Measurements from ENCODE around the gene FCHSD1. TPM values are rescaled to one million over a fixed set of nuclear protein-coding genes. Genes with fewer than 3 reads are reported as not detected.
A peak's percentile ranks its signal among the peaks of the same experiment; 100 is the strongest.

The FCHSD1 gene
- total and polyA plus RNA-seq, 10 of the 15 experiments (the other 5 are each of a cell fraction or from before 2014, with no cell fraction given): 0.97 to 22.8 (median 10.7) TPM

GRCh38 chr5:141605523-141606277 is 45.5 kb downstream of the FCHSD1 start (continued):
- TF ChIP-seq TCF7 (IDR thresholded peaks at IDR 0.05; ENCODE audit: borderline replicate concordance) (no peak), STAT1 (conservative IDR thresholded peaks at IDR 0.05) (no peak), ZZZ3 (IDR thresholded peaks at IDR 0.05; ENCODE audit: control insufficient read depth, insufficient read length, low read depth) (no peak), FOS (IDR thresholded peaks at IDR 0.05; ENCODE audit: borderline replicate concordance, extremely low read depth, insufficient read length) (no peak), SUPT20H (IDR thresholded peaks at IDR 0.05; ENCODE audit: borderline replicate concordance, control insufficient read depth, low read depth, low read length) (no peak), RB1 (IDR thresholded peaks at IDR 0.05; ENCODE audit: borderline replicate concordance) (no peak), WRNIP1 (IDR thresholded peaks at IDR 0.05; ENCODE audit: borderline replicate concordance, low read depth, low read length) (0 out of 2 replicates have a peak, but pooled peaks have one; percentile 30), JUND (IDR thresholded peaks at IDR 0.05; ENCODE audit: low read depth, low read length) (peak; percentile 21; the same call in 1 of the 2 replicates), NBN (IDR thresholded peaks at IDR 0.05) (peak; percentile 85), NFYA (IDR thresholded peaks at IDR 0.05; ENCODE audit: borderline replicate concordance, low read depth, low read length) (no peak), NR2F1 (conservative IDR thresholded peaks at IDR 0.05) (no peak), POLR2AphosphoS5 (IDR thresholded peaks at IDR 0.05; ENCODE audit: low read length) (no peak), KAT2A (conservative IDR thresholded peaks at IDR 0.05; ENCODE audit: control insufficient read depth, low read depth, low read length) (no peak), CBX5 (IDR thresholded peaks at IDR 0.05; ENCODE audit: low read depth) (peak; percentile 92), MYC (IDR thresholded peaks at IDR 0.05; ENCODE audit: insufficient read depth, insufficient read length, insufficient replicate concordance, low read length, severe bottlenecking) (no peak), RUNX3 (IDR thresholded peaks at IDR 0.05; ENCODE audit: low read length) (peak; percentile 99), CBX3 (IDR thresholded peaks at IDR 0.05; ENCODE audit: borderline replicate concordance, low read depth) (no peak), SP1 (IDR thresholded peaks at IDR 0.05; ENCODE audit: low read depth, low read length) (no peak), ZNF207 (IDR thresholded peaks at IDR 0.05; ENCODE audit: borderline replicate concordance) (no peak), SMARCA5 (IDR thresholded peaks at IDR 0.05) (peak; percentile 66; the same call in 1 of the 2 replicates), ATF2 (IDR thresholded peaks at IDR 0.05; ENCODE audit: low read length) (peak; percentile 90), NFXL1 (IDR thresholded peaks at IDR 0.05; ENCODE audit: borderline replicate concordance) (no peak), CEBPB (IDR thresholded peaks at IDR 0.05; ENCODE audit: borderline replicate concordance in 1 of 2, low read depth in 2 of 2, low read length in 2 of 2) (no peak), IKZF1 (conservative IDR thresholded peaks at IDR 0.05) (peak; percentile 77), LARP7 (IDR thresholded peaks at IDR 0.05) (no peak), NR2C2 (IDR thresholded peaks at IDR 0.05; ENCODE audit: borderline replicate concordance, control insufficient read depth, insufficient read length, low read depth) (no peak), TBL1XR1 (IDR thresholded peaks at IDR 0.05; ENCODE audit: low read depth, low read length) (no peak)
- TF ChIP-seq, protein P1, sequence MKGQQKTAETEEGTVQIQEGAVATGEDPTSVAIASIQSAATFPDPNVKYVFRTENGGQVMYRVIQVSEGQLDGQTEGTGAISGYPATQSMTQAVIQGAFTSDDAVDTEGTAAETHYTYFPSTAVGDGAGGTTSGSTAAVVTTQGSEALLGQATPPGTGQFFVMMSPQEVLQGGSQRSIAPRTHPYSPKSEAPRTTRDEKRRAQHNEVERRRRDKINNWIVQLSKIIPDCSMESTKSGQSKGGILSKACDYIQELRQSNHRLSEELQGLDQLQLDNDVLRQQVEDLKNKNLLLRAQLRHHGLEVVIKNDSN (IDR thresholded peaks at IDR 0.05; ENCODE audit: borderline replicate concordance, extremely low read length, insufficient read depth, low read depth, low read length): no peak
- TF ChIP-seq, protein P2, sequence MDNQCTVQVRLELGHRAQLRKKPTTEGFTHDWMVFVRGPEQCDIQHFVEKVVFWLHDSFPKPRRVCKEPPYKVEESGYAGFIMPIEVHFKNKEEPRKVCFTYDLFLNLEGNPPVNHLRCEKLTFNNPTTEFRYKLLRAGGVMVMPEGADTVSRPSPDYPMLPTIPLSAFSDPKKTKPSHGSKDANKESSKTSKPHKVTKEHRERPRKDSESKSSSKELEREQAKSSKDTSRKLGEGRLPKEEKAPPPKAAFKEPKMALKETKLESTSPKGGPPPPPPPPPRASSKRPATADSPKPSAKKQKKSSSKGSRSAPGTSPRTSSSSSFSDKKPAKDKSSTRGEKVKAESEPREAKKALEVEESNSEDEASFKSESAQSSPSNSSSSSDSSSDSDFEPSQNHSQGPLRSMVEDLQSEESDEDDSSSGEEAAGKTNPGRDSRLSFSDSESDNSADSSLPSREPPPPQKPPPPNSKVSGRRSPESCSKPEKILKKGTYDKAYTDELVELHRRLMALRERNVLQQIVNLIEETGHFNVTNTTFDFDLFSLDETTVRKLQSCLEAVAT (IDR thresholded peaks at IDR 0.05): peak; percentile 87
